ENCODE measurements around the gene SCARB1. TPM values are rescaled to one million over a fixed set of nuclear protein-coding genes. Genes with fewer than 3 reads are reported as not detected.

The SCARB1 gene
- total and polyA plus RNA-seq, 9 of the 15 experiments (the other 6 are each of a cell fraction or from before 2014, with no cell fraction given), result 0.56 to 157 (median 52.8) TPM

GRCh38 chr12:124863416-124864325, at the start of gene SCARB1 (continued):
- TF ChIP-seq GTF2E2 (tag; IDR thresholded peaks at IDR 0.05) (0 out of 2 replicates have a peak, but pooled peaks have one; percentile 51), FOXP4 (CRISPR knock-in tag; IDR thresholded peaks at IDR 0.05; ENCODE audit: borderline replicate concordance) (no peak), GABPA (tag; conservative IDR thresholded peaks at IDR 0.05; ENCODE audit: low read depth) (peak; percentile 73), ZNF655 (CRISPR knock-in tag; IDR thresholded peaks at IDR 0.05) (no peak), GABPB2 (CRISPR knock-in tag; conservative IDR thresholded peaks at IDR 0.05) (no peak), HOXB6 (CRISPR knock-in tag; IDR thresholded peaks at IDR 0.05; ENCODE audit: borderline replicate concordance) (no peak), TSC22D4 (tag; IDR thresholded peaks at IDR 0.05) (no peak), ETS2 (tag; IDR thresholded peaks at IDR 0.05; ENCODE audit: borderline replicate concordance, poor library complexity, severe bottlenecking) (no peak), ZMIZ1 (IDR thresholded peaks at IDR 0.05; ENCODE audit: low read depth in 2 of 2, low read length in 2 of 2) (no peak), ZNF512 (tag; IDR thresholded peaks at IDR 0.05) (no peak), RFX1 (IDR thresholded peaks at IDR 0.05) (no peak), HMGXB4 (CRISPR knock-in tag; IDR thresholded peaks at IDR 0.05) (peak; percentile 85; the same call in 1 of the 2 replicates), HSF4 (CRISPR knock-in tag; IDR thresholded peaks at IDR 0.05; ENCODE audit: borderline replicate concordance) (no peak), PHF8 (IDR thresholded peaks at IDR 0.05; ENCODE audit: borderline replicate concordance, low read length) (peak; percentile 62; the same call in 1 of the 2 replicates)
